ENCODE data around the gene PTPN4.

DNA sequence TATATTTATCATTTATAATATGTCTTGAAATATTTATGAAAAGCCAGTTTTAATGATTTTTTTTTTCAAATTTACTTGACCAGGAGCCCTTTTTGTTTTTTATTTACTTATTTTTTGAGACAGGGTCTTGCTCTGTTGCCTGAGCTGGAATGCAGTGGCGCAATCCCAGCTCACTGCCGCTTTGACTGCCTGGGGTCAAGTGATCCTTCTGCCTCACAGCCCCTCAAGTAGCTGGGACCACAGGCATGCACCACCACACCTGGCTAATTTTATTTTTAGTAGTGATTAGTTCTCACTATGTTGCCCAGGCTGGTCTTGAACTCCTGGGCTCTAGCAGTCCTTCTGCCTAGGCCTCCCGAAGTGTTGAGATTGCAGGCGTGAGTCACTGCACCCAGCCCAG, 258.8 kb downstream of the PTPN4 start:
- TF ChIP-seq, protein P1, sequence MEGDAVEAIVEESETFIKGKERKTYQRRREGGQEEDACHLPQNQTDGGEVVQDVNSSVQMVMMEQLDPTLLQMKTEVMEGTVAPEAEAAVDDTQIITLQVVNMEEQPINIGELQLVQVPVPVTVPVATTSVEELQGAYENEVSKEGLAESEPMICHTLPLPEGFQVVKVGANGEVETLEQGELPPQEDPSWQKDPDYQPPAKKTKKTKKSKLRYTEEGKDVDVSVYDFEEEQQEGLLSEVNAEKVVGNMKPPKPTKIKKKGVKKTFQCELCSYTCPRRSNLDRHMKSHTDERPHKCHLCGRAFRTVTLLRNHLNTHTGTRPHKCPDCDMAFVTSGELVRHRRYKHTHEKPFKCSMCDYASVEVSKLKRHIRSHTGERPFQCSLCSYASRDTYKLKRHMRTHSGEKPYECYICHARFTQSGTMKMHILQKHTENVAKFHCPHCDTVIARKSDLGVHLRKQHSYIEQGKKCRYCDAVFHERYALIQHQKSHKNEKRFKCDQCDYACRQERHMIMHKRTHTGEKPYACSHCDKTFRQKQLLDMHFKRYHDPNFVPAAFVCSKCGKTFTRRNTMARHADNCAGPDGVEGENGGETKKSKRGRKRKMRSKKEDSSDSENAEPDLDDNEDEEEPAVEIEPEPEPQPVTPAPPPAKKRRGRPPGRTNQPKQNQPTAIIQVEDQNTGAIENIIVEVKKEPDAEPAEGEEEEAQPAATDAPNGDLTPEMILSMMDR (conservative IDR thresholded peaks at IDR 0.05) = no peak
- TF ChIP-seq EZH2 (IDR thresholded peaks at IDR 0.05; ENCODE audit: low read depth) = no peak

Measured in PC-9 (cell line).